ENCODE measurements around the gene TMTC4.

DNA sequence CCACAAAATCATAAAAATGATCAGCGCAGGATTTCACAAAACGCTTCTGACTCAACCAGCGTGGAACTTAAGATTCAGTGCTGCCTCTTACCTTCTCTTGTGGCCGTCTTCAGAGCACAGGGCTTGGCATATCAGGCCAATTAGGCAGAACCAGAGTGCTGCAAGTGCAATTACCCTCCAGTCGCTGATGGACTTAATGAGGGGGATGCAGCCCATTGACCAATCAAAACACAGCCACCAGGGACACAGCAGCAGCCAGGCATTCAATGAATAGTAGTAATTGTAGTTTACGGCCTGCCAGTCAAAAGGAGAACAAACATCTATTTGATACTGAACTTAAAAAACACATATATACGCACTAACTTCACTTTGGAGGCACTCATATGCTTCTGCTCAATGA is 38.2 kb downstream of the TMTC4 start:
- TF ChIP-seq POLR2A (IDR thresholded peaks at IDR 0.05; ENCODE audit: low read length) (no peak), GATA1 (IDR thresholded peaks at IDR 0.05; ENCODE audit: low read depth, low read length) (no peak)

Measured in erythroblast (primary cell).